HG02610 (cell line): ENCODE measurements around the gene RPRM.
"Not testable (repeated sequence)": the region's sequence is repeated elsewhere in the genome, so short reads cannot be mapped to it uniquely, and the experiment has no call there.

Experiments used
- ATAC-seq: cut with Tn5 transposase; IDR thresholded peaks from one replicate; pipeline ENCODE4 v1.9.1; 2021; ENCODE audit warnings: mild to moderate bottlenecking, moderate library complexity; ENCODE audit not compliant: unreplicated experiment

RPRM gene

GRCh38 chr2:153461453-153461852 is 17.1 kb downstream of the RPRM start:
- ATAC-seq: no peak

GRCh38 chr2:153455861-153456260 is 22.7 kb downstream of the RPRM start:
- ATAC-seq: no peak

DNA sequence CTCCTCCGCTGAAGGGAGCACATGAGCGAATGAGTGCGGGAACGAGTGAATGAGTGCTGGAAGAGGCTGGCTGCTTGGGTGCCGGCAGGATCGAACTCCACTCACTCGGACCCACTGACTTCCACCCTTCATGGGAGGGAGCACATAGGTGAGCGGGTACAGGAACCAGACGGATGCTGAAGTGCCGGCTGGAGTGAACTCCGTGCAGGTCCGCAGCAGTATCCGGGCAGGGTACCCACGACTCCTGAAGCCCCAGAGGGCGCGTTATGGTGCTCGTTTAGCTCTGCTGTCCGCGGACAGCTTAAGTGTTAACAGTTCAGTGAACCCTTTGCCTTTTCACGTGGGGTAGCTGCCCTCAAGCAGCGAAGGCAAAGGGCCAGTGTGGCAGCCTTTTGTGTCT is 23.2 kb downstream of the RPRM start:
- no peak for ATAC-seq

DNA sequence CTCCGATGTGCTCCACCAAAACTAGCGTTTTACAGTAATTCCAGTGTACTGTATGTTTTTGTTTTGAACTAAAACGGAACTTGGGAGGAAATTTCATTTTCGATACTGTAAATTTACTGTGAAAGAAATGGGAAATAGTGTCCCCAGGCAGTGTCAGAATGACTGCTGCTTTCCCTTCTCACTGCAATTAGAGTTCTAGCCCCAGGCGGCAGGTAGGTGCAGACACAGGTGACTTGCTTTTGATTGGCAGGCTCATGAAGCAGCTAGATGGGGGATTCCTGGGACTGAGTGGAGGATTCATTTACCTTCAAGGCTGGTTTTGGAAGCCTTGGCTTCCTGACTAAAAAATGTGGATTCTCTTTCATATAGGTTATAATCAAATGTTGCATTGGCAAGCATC is 27.0 kb downstream of the RPRM start:
- no peak for ATAC-seq

- ATAC-seq: no peak
Measured at GRCh38 chr2:153443106-153443505, 35.5 kb downstream of the RPRM start.

DNA sequence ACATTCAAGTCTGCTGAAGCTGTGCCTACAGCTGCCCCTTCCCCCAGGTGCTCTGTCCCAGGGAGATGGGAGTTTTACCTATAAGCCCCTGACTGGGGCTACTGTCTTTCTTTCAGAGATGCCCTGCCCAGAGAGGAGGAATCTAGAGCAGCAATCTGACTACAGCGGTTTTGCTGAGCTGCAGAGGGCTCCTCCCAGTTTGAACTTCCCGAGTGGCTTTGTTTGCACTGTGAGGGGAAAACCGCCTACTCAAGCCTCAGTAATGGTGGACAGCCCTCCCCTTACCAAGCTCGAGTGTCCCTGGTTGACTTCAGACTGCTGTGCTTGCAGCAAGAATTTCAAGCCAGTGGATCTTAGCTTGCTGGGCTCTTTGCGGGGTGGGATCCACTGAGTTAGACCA is 35.9 kb downstream of the RPRM start:
- not testable (repeated sequence) for ATAC-seq

- ATAC-seq: not testable (repeated sequence)
Measured at GRCh38 chr2:153440090-153440489, 38.5 kb downstream of the RPRM start.

DNA sequence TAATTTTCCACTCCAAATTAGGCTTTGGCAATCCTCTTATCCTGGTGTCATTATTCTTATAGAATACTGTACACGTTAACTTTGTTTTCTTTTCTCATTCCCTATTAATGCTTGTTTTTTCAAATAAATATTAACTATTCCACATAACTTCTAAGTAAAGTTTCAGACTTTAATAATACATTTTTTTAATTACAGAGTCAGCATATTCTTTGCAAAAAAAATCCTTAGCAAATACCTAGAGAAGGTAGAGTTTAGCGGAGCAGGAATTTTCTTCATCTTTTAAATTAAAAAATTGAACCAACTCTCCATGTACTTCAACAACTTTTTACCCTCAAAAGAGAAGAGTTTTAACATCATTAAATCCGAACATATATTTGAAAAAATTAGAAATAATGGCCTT is 45.2 kb downstream of the RPRM start:
- ATAC-seq: no peak

DNA sequence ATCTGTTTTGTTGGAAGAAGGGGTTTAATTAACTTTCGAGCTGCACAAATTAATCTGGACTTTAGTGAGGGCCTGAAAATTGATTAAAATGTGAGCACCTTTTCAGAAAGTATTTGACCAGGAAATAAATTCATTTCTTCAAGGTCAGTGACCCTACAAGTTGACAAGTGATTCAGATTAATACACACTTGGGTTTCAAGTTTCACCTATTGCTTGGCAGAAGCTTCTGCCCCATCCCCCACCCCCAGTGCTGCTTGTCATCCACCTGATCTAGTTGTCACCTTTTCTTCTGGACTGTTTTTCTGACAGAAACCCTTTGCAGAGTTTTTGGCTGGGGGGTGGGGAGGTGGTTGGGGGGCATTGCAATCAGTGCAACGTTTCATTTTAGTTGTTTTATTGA is 46.2 kb downstream of the RPRM start:
- no peak for ATAC-seq

DNA sequence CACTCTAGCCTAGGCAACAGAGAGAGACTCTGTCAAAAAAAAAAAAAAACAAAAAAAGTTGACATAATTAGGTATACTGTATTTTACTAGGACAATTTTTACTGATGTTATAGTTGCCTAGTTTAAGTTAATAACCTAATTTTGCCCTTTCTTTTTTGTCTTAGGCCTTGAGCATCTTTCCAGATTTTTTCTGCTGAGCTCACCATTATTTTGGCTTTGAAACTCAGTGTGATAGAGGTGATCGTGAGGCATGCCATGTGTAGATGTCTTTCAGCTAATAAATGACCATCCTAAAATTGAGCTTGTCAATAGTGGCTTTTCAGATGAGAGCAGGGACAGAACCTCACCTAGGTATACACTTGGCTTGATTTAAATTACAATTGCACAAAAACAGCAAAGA is 47.4 kb downstream of the RPRM start:
- no peak for ATAC-seq
